ENCODE data around the gene TAGLN2.

Gene TAGLN2

DNA sequence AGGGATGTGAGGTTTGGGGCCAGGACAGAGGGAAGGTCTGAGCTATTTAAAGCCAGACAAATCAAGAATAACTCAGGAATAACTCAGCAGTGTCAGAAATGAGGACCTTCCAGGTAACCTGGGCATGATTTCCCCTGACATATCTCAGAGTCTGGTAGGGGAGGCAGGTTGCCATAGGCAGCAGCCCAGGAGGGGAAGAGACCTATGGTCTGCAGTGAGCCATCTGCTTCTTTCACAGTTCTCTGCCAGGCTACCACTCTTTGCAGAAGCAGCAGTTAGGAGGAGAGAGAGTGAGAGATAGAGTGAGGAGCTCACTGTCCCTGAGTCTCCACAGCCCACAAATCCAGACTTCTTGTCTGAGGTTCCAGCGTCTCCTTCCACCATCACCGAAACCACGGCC lies 56.5 kb downstream of the TAGLN2 start:
- no peak for DNase-seq
